ENCODE measurements around the gene AFDN.

Gene AFDN

DNA sequence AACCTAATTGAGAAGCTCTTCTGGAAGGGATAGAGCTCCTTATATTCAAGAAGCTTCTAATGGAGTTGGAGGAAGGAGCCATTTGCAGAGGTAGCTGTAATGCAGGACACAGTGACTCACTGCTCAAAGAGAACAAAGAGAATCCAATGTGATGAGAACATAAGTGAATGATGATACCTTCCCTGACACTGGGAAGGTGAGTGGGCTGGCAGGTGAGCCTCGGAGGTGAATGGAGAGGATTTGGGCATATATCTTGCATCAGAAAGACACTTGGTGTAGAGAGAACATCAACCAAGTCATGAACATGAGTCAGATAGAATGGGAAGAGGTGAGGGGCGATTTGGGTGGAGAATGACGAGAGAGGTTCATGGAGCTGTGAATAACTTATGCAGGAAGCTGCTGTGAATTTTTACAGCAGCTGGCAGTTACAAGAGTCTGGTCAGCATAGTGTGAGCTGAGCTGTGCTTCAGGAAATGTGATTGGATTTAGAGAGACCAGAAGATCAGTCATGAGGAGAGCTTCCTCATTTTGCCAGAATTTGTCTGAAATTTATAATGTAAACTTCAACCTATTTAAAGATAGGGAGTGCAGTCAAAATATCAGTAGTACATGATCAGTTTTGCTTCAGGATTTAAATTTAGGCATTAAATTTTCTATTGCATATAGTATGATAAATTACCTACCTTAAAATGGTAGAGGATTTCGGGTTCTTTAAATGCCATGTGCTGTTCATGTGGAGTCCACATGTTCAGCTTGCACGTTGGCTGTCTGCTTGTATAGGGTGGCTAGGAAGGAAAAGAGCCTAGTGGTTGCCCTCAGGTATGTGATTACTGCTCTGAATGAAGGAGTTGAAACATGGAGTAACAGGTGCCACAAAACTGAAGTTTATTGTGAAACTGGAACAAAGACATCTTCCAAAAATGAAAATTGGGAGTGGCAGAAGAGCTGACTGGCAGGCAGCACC is 111.5 kb downstream of the AFDN start:
- no peak overlapping the region for H3K4me3 ChIP-seq (ENCODE audit: low read length)
- DNase-seq (ENCODE audit: low read depth), result peak; percentile 18
- TF ChIP-seq, protein P1, sequence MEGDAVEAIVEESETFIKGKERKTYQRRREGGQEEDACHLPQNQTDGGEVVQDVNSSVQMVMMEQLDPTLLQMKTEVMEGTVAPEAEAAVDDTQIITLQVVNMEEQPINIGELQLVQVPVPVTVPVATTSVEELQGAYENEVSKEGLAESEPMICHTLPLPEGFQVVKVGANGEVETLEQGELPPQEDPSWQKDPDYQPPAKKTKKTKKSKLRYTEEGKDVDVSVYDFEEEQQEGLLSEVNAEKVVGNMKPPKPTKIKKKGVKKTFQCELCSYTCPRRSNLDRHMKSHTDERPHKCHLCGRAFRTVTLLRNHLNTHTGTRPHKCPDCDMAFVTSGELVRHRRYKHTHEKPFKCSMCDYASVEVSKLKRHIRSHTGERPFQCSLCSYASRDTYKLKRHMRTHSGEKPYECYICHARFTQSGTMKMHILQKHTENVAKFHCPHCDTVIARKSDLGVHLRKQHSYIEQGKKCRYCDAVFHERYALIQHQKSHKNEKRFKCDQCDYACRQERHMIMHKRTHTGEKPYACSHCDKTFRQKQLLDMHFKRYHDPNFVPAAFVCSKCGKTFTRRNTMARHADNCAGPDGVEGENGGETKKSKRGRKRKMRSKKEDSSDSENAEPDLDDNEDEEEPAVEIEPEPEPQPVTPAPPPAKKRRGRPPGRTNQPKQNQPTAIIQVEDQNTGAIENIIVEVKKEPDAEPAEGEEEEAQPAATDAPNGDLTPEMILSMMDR (conservative IDR thresholded peaks at IDR 0.05; ENCODE audit: low read length), result no peak

DNA sequence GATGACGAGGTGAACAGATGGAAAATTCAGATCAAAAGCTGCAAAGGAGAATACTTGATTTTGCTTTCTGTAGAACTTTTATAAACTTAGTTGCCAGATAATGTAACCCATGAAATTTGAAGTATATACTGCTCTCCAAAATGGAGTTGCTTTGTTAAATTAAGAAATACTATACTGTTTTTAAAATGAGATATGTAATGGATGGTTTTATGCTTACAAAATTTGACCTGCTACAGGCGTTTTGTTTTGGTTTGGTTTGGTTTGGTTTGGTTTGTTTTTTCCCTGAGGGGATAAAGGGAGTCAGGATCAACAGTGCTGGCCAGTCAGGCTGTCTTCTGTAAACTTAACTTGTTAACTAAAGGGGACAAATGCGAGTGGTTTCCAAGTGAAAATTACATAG is 115.1 kb downstream of the AFDN start:
- no peak overlapping the region for H3K4me3 ChIP-seq (ENCODE audit: low read length)
- no peak for DNase-seq (ENCODE audit: low read depth)
- TF ChIP-seq, protein P1 (conservative IDR thresholded peaks at IDR 0.05; ENCODE audit: low read length), result no peak

DNA sequence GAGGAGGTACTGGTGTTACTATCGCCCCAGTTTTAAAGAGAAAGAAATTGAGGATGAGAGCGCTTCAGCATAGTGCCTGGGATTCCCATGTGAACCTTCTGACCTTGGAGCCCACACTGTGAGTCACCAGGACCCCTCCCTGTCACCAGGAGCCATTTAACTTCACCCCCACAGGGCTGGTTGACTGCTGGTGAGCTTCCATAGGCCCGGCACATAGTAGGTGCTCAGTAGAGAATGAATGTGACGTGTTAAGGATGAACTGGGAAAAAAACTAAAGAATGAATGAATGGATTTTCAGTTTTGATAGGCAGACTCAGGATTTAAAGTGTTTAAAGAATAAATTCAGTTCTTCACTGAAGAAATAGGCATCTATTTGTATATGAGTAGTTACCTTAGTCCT is 117.4 kb downstream of the AFDN start:
- H3K4me3 ChIP-seq (ENCODE audit: low read length), result no peak overlapping the region
- TF ChIP-seq, protein P1 (conservative IDR thresholded peaks at IDR 0.05; ENCODE audit: low read length), result no peak
- DNase-seq (ENCODE audit: low read depth), result no peak

DNA sequence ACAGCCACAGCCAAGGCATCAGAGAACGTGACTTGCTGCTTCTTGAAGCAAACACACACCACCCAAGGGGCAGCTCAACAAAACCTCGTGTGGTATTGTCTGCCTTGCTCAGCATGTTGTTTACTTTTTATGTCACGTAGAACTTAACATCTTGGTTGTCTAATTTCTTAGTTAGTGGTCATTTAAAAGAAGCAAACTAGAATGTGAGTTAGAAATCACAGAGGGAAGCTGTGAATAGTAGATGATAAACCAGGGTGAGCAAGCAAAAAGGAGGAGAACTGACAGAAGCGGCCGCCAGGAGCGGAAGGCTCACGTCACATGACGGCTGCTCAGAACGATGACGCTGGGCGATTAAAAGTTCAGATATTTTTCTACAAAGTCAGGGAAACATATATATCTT is 119.3 kb downstream of the AFDN start:
- no peak overlapping the region for H3K4me3 ChIP-seq (ENCODE audit: low read length)
- no peak for DNase-seq (ENCODE audit: low read depth)
- TF ChIP-seq, protein P1 (conservative IDR thresholded peaks at IDR 0.05; ENCODE audit: low read length), result no peak

DNA sequence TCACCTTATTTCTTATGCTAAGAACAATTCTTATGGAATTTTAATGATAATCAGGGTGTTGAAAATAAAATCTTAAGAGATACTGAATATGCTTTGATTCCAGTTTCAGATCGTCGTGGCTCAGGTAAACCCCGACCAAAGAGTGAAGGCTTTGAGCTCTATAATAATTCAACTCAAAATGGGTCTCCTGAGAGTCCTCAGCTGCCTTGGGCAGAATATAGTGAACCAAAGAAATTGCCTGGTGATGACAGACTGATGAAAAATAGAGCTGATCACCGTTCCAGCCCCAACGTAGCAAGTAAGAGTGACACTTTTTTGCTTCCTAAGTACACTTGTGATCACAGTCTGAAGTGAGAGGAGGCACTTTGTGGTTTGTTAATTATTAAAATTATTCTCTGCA is 119.9 kb downstream of the AFDN start:
- TF ChIP-seq, protein P1 (conservative IDR thresholded peaks at IDR 0.05; ENCODE audit: low read length), result no peak
- DNase-seq (ENCODE audit: low read depth), result no peak
- H3K4me3 ChIP-seq (ENCODE audit: low read length), result no peak overlapping the region

DNA sequence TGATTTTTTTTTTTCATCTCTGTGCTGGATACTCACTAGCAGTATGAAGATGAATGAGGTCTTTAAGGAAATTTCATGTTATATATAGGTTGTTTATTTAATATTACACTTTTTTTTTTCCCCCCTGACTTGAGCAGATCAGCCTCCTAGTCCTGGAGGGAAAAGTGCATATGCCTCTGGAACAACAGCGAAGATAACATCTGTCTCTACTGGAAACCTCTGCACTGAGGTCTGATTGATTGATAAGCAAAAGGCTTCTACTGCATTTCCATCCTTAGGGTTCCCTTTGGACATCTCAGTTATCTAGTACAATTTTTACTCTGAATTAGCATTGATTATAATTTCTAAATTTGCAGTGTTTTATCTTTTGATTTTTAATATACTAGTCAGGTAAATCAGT is 121.0 kb downstream of the AFDN start:
- TF ChIP-seq, protein P1 (conservative IDR thresholded peaks at IDR 0.05; ENCODE audit: low read length), result no peak
- no peak for DNase-seq (ENCODE audit: low read depth)
- H3K4me3 ChIP-seq (ENCODE audit: low read length), result no peak overlapping the region

DNA sequence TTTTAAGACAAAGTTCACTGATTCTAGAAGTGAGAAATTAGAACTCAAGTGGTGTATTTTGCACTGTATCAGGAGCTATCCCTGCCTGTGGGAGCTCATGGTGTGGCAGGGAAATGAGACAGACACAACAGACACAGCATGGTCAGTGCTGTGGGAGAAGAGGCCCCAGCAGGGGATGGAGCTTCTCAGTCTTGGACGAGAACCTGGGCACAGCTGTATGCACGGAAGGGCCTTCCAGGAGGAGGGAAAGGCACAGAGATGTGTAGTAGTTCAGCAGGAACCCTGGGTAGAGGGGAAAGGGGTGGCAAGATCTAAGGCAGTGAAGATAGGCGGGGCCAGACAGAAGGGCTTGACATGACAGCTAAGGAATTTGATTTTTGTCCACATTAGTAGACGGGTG is 122.0 kb downstream of the AFDN start:
- DNase-seq (ENCODE audit: low read depth), result no peak
- no peak overlapping the region for H3K4me3 ChIP-seq (ENCODE audit: low read length)
- TF ChIP-seq, protein P1 (conservative IDR thresholded peaks at IDR 0.05; ENCODE audit: low read length), result no peak

All from AG10803 (cell line).